H9 (cell line): ENCODE data around the gene CFAP46. TPM values are rescaled to one million over a fixed set of nuclear protein-coding genes. Genes with fewer than 3 reads are reported as not detected.

Source experiments
- DNase-seq: peaks from one replicate; pipeline ENCODE4 v3.0.0-alpha.2; 2017
- H2AFZ ChIP-seq: one replicate; pipeline ENCODE4 v1.6.1; 2013; ENCODE audit warnings: mild to moderate bottlenecking, low read length, control low read depth, moderate library complexity
- H2AK5ac ChIP-seq: 2 replicates; pipeline ENCODE4 v1.6.1; 2013; ENCODE audit warnings: low read length, control low read depth, mixed read lengths; ENCODE audit not compliant: insufficient read length
- H2BK120ac ChIP-seq: one replicate; pipeline ENCODE4 v1.6.1; 2013; ENCODE audit warnings: low read depth, mild to moderate bottlenecking, low read length, control low read depth, inconsistent platforms; ENCODE audit not compliant: poor library complexity, severe bottlenecking
- H2BK12ac ChIP-seq: 2 replicates; pipeline ENCODE4 v1.6.1; 2013; ENCODE audit warnings: low read length, control low read depth, mixed read lengths, low read depth; ENCODE audit not compliant: insufficient read length
- H2BK15ac ChIP-seq: 2 replicates; pipeline ENCODE4 v1.6.1; 2013; ENCODE audit warnings: low read depth, low read length, control low read depth
- H2BK20ac ChIP-seq: one replicate; pipeline ENCODE4 v1.6.1; 2013; ENCODE audit warnings: low read depth, mild to moderate bottlenecking, low read length, control low read depth, inconsistent platforms; ENCODE audit not compliant: poor library complexity, severe bottlenecking
- H2BK5ac ChIP-seq: 2 replicates; pipeline ENCODE4 v1.6.1; 2013; ENCODE audit warnings: low read length, control low read depth, mixed read lengths; ENCODE audit not compliant: insufficient read length
- H3K14ac ChIP-seq: 2 replicates; pipeline ENCODE4 v1.6.1; 2013; ENCODE audit warnings: low read length, control low read depth; ENCODE audit not compliant: insufficient read depth
- H3K18ac ChIP-seq: 2 replicates; pipeline ENCODE4 v1.6.1; 2013; ENCODE audit warnings: low read depth, mild to moderate bottlenecking, mixed read lengths, low read length, control low read depth; ENCODE audit not compliant: insufficient read length
- H3K23ac ChIP-seq: 2 replicates; pipeline ENCODE4 v1.6.1; 2013; ENCODE audit warnings: low read length, control low read depth, mixed read lengths, low read depth; ENCODE audit not compliant: insufficient read length
- H3K23me2 ChIP-seq: 2 replicates; pipeline ENCODE4 v1.6.1; 2013; ENCODE audit warnings: low read depth, mild to moderate bottlenecking, mixed read lengths, low read length, control low read depth; ENCODE audit not compliant: insufficient read length, poor library complexity, severe bottlenecking
- H3K27ac ChIP-seq: 2 replicates; pipeline ENCODE4 v1.5.1; 2013; ENCODE audit warnings: low read length, control low read depth, mixed read lengths, low read depth; ENCODE audit not compliant: insufficient read length
- H3K27me3 ChIP-seq: 2 replicates; pipeline ENCODE4 v1.6.1; 2013; ENCODE audit warnings: low read length, control low read depth, inconsistent platforms; ENCODE audit not compliant: insufficient read depth
- H3K4ac ChIP-seq: 2 replicates; pipeline ENCODE4 v1.6.1; 2013; ENCODE audit warnings: low read depth, mild to moderate bottlenecking, control low read depth, inconsistent platforms, low read length, moderate library complexity
- H3K4me1 ChIP-seq: 2 replicates; pipeline ENCODE4 v1.6.1; 2013; ENCODE audit warnings: low read length, control low read depth, inconsistent platforms; ENCODE audit not compliant: insufficient read depth
- H3K4me2 ChIP-seq: 2 replicates; pipeline ENCODE4 v1.6.1; 2013; ENCODE audit warnings: low read length, control low read depth, mixed read lengths; ENCODE audit not compliant: insufficient read length, insufficient read depth
- H3K56ac ChIP-seq: 2 replicates; pipeline ENCODE4 v1.6.1; 2013; ENCODE audit warnings: low read depth, mild to moderate bottlenecking, mixed read lengths, low read length, control low read depth; ENCODE audit not compliant: insufficient read length
- H3K79me1 ChIP-seq: 2 replicates; pipeline ENCODE4 v1.6.1; 2013; ENCODE audit warnings: low read depth, mild to moderate bottlenecking, moderate library complexity, low read length, control low read depth, inconsistent platforms; ENCODE audit not compliant: insufficient read depth, poor library complexity, severe bottlenecking
- H3K79me2 ChIP-seq: 2 replicates; pipeline ENCODE4 v1.6.1; 2013; ENCODE audit warnings: low read length, control low read depth, inconsistent platforms; ENCODE audit not compliant: insufficient read depth
- H3K9ac ChIP-seq: 2 replicates; pipeline ENCODE4 v1.6.1; 2013; ENCODE audit warnings: low read length, control low read depth, mixed read lengths; ENCODE audit not compliant: insufficient read length; ENCODE audit errors: extremely low read depth
- H3K9me3 ChIP-seq: one replicate; pipeline ENCODE4 v1.6.1; 2013; ENCODE audit warnings: low read depth, low read length, inconsistent platforms; ENCODE audit not compliant: control insufficient read depth
- H3T11ph ChIP-seq: one replicate; pipeline ENCODE4 v1.6.1; 2013; ENCODE audit warnings: mild to moderate bottlenecking, low read length, control low read depth, inconsistent platforms
- H4K20me1 ChIP-seq: one replicate; pipeline ENCODE4 v1.6.1; 2013; ENCODE audit not compliant: control insufficient read depth, insufficient read length, insufficient read depth
- H4K5ac ChIP-seq: 2 replicates; pipeline ENCODE4 v1.6.1; 2013; ENCODE audit warnings: low read depth, mild to moderate bottlenecking, mixed read lengths, low read length, control low read depth; ENCODE audit not compliant: insufficient read length
- H4K8ac ChIP-seq: replicated peaks from 2 replicates; pipeline ENCODE4 v1.6.1; 2013; ENCODE audit warnings: low read length, control low read depth, mixed read lengths, low read depth; ENCODE audit not compliant: insufficient read length
- H4K91ac ChIP-seq: 2 replicates; pipeline ENCODE4 v1.6.1; 2013; ENCODE audit warnings: low read depth, mild to moderate bottlenecking, moderate library complexity, mixed read lengths, low read length, control low read depth; ENCODE audit not compliant: insufficient read length
- H3K27ac Mint-ChIP-seq, 3 experiments: 2 replicates in 2 of 3; 3 replicates in 1 of 3; pipeline ENCODE4 v1.8.0; 2020 to 2021; ENCODE audit warnings: mixed read lengths in 3 of 3, mild to moderate bottlenecking in 1 of 3, moderate library complexity in 1 of 3
- H3K27me3 Mint-ChIP-seq: 2 replicates; pipeline ENCODE4 v1.8.0; 2021; ENCODE audit warnings: low read depth, mild to moderate bottlenecking, moderate library complexity, mixed read lengths
- H3K36me3 Mint-ChIP-seq, 3 experiments: 2 replicates in 2 of 3; 3 replicates in 1 of 3; pipeline ENCODE4 v1.8.0; 2020 to 2021; ENCODE audit warnings: low read depth in 3 of 3, mixed read lengths in 3 of 3; ENCODE audit not compliant: insufficient read depth in 1 of 3
- H3K4me1 Mint-ChIP-seq, 2 experiments: 2 replicates each; pipeline ENCODE4 v1.8.0; 2020; ENCODE audit warnings: mixed read lengths in 2 of 2
- H3K4me3 Mint-ChIP-seq, 2 experiments: 2 replicates in 1 of 2; 3 replicates in 1 of 2; pipeline ENCODE4 v1.8.0; 2020 to 2021; ENCODE audit warnings: mild to moderate bottlenecking in 2 of 2, mixed read lengths in 2 of 2, moderate library complexity in 1 of 2
- H3K9me3 Mint-ChIP-seq, 2 experiments: 2 replicates in 1 of 2; 3 replicates in 1 of 2; pipeline ENCODE4 v1.8.0; 2020; ENCODE audit warnings: mild to moderate bottlenecking in 2 of 2, mixed read lengths in 2 of 2, moderate library complexity in 1 of 2
- CTCF ChIP-seq: fragments of 200-600 bp; sonication (generic); conservative IDR thresholded peaks from 3 replicates; pipeline ENCODE4 v1.8.0; 2021; ENCODE audit warnings: antibody characterized with exemption, mild to moderate bottlenecking
- WGBS: extraction: QIAGEN DNeasy Blood & Tissue Kit; methylation state at CpG from one replicate; pipeline ENCODE4 v1.1.7; 2013; ENCODE audit warnings: missing lambda C conversion rate, low lambda C conversion rate, mixed read lengths; ENCODE audit not compliant: insufficient read length; ENCODE audit errors: extremely low coverage; 5-methylcytosine and 5-hydroxymethylcytosine counted together
- total RNA-seq: library from RNA; stranded (reverse); gene quantifications from 2 replicates; pipeline ENCODE4 v1.2.1, GENCODE V29; 2021

The CFAP46 gene
- total RNA-seq, 1 experiment from 2014 or later: 3.1 TPM

GRCh38 chr10:132901351-132901750 lies 41.0 kb downstream of the CFAP46 start:
- Histone ChIP-seq H2BK12ac (no peak overlapping the region), H3K27me3 (no peaks in the 10 kb centered on the region), H2BK5ac (no peak overlapping the region), H3T11ph (no peak overlapping the region), H3K18ac (no peak overlapping the region), H2AK5ac (no peak overlapping the region), H2BK15ac (no peak overlapping the region), H3K9me3 (peaks cover 6% of the 10 kb centered on the region), H2BK120ac (no peak overlapping the region), H3K27ac (no peak overlapping the region), H4K8ac (no peak overlapping the region), H4K91ac (no peak overlapping the region), H3K4ac (no peak overlapping the region), H3K79me2 (no peaks in the 10 kb centered on the region), H3K56ac (no peak overlapping the region), H3K79me1 (no peaks in the 10 kb centered on the region), H3K14ac (no peak overlapping the region), H3K4me1 (no peaks in the 10 kb centered on the region), H2BK20ac (no peak overlapping the region), H3K9ac (no peak overlapping the region), H4K20me1 (no peaks in the 10 kb centered on the region), H3K23me2 (no peaks in the 10 kb centered on the region), H4K5ac (no peak overlapping the region), H3K4me2 (no peak overlapping the region), H3K23ac (no peak overlapping the region), H2AFZ (no peak overlapping the region)
- no peak overlapping the region for H3K4me3 Mint-ChIP-seq
- H3K36me3 Mint-ChIP-seq: peaks cover 3 to 7% (median 5%) of the 10 kb centered on the region in 3 experiments; a peak in 4 of 7 replicates
- TF ChIP-seq CTCF: no peak
- peaks cover 7% of the 10 kb centered on the region in 2 experiments; a peak in 3 of 4 replicates for H3K4me1 Mint-ChIP-seq
- H3K27me3 Mint-ChIP-seq: peaks cover 9% of the 10 kb centered on the region
- no CpG with 5 or more reads among the region's 7 CpGs for WGBS
- peaks cover 11 to 14% of the 10 kb centered on the region in 2 experiments for H3K9me3 Mint-ChIP-seq
- no peak for DNase-seq
- H3K27ac Mint-ChIP-seq: no peak overlapping the region; a peak in 1 of 7 replicates
